ENCODE measurements around the gene TRNAU1AP.
A peak's percentile ranks its signal among the peaks of the same experiment; 100 is the strongest.
"Not testable (repeated sequence)": the region's sequence is repeated elsewhere in the genome, so short reads cannot be mapped to it uniquely, and the experiment has no call there.

TRNAU1AP gene

DNA sequence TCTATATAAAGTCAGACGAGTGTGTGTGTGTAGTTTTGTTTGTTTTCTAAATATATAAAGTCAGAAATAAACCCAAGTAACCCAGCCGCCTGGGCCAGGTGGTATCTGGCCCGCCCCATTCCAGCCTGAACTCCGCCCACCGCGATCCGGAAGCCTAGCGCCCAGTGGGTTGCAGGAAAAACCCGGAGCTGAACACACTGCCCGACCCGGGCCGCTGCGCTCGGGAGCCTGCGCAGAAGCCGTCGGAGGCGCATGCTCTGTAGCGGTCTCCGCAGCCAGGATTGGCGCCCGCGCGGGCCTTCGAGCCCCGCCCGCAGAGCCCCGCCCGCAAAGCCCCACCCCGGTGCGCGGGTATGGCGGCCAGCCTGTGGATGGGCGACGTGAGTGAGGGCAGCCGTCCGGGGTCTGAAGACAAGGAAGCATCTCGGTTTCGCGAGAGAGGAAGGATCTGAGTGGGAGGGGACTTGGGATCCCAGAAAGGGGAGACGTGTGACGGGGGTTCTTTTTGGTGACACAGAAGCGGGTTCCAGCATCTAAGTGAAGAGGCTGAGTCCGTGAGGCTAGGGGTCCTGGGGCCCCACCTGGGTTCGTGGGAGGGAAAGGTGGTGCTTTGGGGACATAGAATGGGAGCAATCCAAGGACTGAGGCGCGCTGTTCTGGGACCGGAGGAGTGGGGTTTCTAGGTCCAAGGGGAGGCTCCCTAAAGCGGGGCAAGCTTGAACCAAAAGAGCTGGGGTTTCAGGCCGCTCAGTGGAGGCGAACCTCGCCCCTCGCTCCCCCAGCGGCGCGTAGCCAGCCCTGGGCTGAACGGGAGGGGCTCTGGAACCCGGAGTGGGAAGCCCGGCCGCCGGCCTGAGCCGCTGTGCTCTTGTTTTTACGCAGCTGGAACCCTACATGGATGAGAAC is at the start of gene TRNAU1AP:
TRNAU1AP (plus strand) TSS at position 328 of the 906 bp plus-strand sequence; CDS start at position 354, 26 bp downstream.
- DNase-seq (ENCODE audit: low read depth in 2 of 2), result peak; percentile 95

DNA sequence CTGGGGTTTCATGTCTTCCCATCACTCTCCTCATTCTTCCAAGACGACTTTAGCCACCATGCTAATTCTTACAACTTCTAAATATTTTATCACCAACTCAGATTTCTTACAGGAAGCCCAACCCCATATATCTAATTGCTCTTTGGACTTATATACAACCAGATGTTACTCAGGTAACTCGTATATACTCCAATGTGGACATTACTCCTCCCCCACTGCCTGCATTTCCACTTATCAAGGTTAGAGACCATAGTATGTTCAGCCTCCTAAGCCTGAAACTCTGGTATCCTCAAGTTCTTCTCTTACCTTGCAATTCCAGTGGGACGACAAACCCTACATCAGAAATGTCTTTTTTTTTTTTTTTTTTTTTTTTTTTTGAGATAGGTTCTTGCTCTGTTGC is 49.8 kb upstream of the TRNAU1AP start:
- no peak for DNase-seq (ENCODE audit: low read depth in 2 of 2)

DNA sequence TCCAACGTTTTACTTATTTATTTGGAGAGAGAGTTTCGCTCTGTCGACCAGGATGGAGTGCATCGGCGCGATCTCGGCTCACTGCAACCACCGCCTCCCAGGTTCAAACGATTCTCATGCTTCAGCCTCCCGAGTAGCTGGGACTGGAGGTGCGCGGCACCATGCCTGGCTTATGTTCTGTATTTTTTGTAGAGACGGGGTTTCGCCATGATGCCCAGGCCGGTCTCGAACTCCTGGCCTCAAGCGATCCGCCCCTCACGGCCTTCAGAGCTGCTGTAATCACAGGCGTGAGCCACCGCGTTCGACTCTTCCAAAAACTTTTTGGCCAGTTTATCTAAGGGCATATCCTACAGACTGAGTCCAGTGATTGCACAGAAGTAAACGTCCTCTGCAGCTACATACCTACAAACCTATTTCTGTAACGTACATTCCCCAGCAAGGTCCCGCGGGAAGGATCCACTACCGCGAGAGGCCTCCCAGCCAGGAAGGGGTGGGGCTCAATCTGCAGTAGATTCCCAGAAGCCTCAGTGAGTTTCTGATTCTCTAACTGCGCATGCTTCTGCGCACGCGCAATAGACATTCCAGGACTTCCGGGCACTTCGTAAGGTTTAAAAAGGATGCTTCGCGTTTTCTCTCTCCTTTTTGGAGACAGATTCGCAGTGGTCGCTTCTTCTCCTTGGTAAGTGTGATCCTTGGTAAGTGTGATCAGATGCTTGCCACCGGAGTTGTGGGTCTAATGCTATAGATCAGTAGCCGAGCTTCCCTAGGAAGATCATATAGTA is 47.3 kb upstream of the TRNAU1AP start, which contains the start of gene RCC1:
RCC1 (plus strand) TSS at position 638 of the 782 bp plus-strand sequence. CDS start 23,824 bp downstream, outside the sequence.
- DNase-seq (ENCODE audit: low read depth in 2 of 2), result peak; percentile 94 to 96

DNA sequence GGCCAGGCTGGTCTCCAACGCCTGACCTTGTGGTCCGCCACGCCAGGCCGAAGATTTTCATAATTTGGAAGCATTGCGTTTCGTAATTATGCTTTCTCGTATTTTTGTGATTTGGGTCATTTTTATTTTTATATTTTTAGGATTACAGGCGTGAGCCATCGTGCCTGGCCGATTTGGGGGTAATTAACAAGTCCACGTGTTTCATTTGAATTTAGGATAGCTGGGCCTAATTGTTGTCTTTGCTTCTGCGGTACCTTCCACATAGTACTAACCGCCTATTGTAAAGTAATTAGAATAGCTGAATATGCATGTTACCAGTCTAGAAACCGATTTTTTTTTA is 46.0 kb upstream of the TRNAU1AP start:
- no peak for DNase-seq (ENCODE audit: low read depth in 2 of 2)

DNA sequence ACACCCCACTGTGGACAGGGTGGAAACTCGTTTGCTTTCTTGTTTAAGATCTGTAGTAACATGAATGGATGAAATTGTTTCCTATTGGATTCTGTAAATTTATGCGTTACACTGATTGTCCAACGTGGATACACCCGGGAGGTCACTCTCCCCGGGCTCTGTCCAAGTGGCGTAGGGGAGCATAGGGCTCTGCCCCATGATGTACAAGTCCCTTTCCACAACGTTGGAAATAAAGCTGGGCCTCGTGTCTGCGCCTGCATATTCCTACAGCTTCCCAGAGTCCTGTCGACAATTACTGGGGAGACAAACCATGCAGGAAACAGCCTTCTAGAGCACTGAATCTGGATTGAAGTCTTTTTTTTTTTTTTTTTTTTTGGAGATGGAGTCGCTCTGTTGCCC is 45.6 kb upstream of the TRNAU1AP start:
- DNase-seq (ENCODE audit: low read depth in 2 of 2), result no peak

DNA sequence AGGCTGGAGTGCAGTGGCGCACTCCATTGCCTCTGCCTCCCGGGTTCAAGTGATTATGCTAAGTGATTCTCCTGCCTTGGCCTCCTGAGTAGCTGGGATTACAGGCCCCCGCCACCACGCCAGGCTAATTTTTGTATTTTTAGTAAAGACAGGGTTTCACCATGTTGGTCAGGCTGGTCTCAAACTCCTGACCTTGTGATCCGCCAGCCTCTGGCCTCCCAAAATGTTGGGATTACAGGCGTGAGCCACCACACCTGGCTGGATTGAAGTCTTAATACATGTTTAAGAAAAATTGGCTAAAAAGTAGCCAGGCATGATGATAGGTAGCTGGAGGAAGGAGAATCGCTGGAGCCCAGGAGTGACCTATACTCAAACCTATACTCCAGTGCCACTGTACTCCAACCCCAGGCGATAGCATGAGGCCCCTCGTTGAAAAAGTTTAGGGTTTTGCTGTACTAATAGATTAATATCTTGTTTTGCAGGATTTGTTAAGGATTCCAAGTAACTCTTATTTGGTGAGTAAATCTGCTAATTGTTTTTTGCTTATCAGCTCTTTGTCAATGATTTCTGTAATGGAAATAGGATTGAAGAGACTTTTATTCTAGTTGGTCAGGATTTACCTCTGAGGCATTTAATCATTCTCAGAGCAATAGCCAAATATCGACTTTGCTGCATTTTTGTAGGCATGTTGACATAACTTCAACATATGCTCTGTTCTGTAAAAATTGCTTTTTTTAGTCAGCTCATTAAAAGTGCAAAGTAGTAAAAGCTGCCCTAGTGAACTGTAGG is 45.0 kb upstream of the TRNAU1AP start:
- no peak for DNase-seq (ENCODE audit: low read depth in 2 of 2)

DNA sequence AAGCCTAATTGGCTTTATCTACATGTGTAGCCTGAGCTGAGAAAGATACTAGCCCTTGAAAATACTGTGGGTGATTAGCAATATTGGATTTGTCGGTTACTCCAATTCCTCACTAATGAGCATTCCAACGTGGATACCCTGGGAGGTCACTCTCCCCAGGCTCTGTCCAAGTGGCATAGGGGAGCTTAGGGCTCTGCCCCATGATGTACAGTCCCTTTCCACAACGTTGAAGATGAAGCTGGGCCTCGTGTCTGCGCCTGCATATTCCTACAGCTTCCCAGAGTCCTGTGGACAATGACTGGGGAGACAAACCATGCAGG is 44.5 kb upstream of the TRNAU1AP start:
- DNase-seq (ENCODE audit: low read depth in 2 of 2), result no peak

DNA sequence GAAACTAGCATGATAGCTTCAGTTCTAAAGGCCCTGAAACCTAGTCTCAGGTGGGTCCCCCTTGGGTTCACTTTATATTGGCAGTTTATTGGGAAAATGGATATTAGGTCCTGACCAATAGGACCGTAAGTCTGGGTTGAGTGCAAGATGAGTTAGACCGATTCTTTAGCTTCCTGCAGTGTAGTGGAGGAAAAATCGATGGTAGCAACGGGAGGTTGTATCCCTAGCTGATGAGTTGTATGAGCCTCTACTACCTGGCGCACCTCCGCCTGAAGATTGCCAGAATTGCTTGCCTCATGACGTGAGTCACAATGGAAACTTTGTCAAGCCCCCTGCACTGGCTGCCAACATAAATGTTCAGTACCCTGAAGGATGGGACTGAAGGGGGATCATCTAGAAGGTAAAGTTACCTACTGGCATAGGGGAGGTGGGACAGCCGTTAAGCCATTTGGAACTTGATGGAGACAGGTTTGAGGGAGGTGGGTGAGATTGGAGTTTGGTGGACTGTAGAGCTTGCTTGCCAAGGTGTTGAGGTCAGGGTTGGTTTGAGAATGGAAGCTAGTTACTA is 43.1 kb upstream of the TRNAU1AP start:
- DNase-seq (ENCODE audit: low read depth in 2 of 2), result peak in 1 of 2 donors; percentile 43

DNA sequence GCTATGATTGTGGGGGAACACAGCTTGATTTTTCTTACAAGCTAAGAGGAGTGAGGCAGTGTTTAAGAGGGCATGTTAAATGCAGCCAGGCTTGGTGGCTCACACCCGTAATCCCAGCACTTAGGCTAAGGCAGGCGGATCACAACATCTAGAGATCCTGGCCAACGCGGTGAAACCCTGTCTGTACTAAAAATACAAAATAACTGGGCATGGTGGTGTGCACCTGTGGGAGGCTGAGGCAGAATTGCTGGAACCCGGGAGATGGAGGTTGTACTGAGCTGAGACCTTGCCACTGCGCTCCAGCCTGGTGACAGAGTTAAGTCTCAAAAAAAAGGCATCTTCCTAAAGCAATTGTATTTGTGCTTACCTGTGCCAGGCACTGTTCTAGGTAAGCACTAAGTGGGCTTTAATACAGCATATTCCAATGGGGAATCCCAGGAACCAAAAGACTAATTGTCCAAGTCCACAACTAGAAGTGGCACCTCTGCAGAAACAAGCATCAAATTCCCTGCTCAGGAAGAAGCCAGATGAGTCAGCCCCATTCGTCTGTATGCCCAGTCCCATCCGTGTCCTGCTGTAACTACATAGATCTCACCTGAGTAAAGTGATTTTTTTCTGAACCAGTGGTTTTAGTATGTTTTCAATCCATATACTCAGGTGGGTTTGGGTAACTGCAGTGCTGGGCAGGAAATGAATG is 42.5 kb upstream of the TRNAU1AP start:
- no peak for DNase-seq (ENCODE audit: low read depth in 2 of 2)

DNA sequence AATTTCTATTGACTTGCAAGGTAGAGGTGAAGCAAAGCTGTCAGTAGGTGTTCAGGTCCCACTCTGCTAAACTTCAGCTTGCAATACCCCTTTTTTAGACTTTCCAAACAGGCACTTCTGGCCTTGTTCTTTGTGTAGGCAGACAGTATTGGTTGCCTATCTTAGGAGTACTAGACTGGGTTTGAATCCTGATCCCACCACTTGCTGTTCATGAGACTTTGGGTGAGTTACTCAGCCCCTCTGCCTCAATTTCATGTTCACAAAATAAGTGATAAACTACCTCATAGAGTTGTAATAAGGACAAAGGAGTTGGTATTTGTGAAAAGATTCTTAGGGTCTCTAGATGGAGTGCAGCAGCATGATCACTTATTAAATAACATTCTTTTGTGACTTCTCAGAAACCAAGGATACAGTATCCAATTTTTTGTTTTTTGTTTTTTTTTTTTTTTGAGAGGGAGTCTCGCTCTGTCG is 41.9 kb upstream of the TRNAU1AP start:
- no peak for DNase-seq (ENCODE audit: low read depth in 2 of 2)

DNA sequence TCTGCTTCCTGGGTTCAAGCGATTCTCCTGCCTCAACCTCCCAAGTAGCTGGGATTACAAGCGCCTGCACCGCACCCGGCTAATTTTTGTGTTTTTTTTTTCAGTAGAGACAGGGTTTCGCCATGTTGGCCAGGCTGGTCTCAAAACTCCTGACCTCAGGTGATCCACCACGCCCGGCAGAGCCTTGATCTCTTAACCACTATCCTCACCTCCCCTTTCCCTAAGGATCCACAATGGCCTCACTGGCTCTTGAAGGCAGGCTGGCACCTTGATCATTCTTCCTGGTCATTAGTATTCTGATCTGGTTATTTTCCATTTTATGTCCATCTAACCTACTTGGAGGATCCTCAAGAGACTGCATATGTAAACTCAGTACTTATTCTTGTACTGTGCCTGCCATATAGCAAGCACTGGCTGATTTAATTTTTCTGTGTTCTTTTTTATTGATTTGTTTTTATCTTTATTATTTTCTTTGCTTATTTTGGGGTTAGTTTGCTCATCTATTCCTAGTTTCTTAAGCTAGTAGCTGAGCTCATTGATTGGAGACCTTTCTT is 40.8 kb upstream of the TRNAU1AP start:
- DNase-seq (ENCODE audit: low read depth in 2 of 2), result no peak

DNA sequence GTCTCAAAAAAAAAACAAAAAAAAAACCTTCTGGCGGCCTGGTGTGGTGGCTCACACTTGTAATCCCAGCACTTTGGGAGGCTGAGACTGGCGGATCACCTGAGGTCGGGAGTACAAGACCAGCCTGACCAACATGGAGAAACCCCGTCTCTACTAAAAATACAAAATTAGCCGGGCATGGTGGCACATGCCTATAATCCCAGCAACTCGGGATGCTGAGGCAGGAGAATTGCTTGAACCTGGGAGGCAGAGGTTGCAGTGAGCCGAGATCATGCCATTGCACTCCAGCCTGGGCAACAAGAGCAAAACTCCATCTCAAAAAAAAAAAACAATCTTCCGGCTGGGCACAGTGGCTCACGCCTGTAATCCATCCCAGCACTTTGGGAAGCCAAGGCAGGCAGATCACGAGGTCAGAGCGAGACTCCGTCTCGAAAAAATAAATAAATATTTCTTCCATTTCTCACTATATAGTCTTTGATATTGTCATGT is 38.4 kb upstream of the TRNAU1AP start:
- DNase-seq (ENCODE audit: low read depth in 2 of 2), result not testable (repeated sequence)

DNA sequence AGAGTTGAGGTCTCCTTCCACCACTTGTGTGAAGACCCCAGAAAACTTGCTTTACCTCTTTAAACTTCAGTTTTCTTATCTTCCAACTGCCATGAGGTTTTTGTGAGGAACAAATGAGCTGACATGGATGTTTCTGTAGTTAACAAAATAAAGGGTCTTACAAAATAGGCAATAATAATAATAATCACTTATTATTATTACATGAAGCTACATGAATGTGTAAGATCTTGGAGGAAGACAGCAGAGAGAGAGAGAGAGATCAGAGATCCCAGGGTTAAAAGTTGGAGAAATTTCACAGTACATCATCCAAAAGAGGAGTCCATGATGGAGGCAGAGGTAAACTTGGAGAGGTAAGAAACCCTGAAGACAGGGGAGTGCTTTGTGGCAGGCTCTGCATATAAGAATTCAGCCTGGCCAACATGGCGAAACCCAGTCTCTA is 36.3 kb upstream of the TRNAU1AP start:
- no peak for DNase-seq (ENCODE audit: low read depth in 2 of 2)

DNA sequence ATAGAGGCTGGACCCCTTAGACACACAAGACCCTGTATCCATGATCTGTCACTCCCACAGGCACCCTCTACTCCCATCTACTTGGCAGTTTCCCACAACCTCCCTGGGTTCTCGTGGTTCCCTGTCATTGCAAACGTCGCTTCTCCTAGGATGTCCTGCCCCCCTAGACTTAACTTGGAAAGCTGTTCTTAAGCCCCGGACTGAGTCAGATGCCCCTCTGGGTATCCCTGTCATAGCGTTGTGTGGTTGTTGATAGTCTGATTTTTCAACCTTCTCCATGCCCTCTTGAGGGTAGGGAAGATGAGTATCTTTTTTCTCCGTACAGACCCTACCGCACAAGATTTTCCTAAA is 35.3 kb upstream of the TRNAU1AP start:
- DNase-seq (ENCODE audit: low read depth in 2 of 2), result no peak

DNA sequence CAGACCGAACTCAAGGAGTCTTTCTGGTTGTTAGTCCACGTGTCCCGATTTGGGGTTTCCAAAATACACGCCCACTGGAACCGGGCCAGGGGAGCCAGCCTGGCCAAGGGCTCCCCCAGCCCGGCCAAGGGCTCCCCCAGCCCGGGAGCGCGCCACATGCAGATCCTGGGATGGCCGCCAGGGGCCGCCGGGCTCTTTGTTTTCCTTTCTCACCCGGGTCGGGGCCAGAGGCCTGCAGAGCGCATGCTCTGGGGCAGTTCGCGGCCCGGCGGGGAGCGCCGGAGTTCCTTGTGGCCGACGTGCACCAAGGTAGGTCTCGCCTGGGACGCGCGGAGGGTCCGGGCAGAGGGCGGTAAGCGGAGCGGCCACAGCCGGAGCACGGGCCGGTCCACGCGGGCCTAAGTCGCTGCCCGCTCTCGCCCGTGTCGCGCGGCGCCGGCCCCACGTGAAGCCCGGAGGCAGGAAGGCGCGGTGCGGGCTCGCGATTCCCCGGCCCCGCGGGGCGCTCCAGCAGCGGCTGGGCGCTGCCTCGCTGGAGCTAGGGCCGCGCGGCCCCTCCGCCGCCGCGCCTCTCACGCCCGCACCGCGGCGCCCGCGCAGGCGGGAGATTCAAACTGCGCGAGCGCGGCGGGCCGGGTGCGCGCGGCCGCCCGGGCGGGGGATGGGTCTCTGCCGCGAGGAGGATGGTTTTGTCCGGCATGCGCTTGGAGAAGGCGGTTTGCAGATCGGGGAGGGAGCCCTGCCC is 34.7 kb upstream of the TRNAU1AP start:
- peak; percentile 74 to 82 for DNase-seq (ENCODE audit: low read depth in 2 of 2)

DNA sequence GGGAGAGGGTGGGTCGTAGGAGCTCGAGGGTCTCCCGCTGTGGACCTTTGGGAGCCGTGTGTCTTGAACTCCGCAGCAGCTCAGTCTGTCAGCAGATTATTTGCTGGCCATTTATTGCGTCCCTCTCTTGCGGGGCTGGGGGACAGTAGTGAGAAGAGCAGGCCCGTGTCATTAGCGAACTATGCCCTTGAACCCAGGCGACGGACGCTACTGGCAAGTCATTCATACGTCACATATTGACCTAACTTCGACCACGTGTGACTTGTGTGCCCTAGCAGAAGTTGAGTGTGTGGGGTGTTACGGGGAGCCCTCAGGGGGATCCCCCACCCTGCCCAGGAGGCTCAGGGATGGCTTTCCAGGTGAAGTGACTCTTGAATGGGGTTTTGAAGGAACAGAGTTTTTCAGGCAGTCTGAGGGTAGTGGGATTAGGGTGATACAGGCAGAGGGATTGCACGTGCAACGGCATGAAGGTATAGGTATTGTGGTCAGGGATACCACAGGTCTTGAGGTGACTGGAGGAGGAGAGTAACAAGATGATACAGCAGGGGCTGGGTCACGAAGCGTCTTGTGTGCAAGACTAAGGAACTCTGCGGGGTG is 34.0 kb upstream of the TRNAU1AP start:
- no peak for DNase-seq (ENCODE audit: low read depth in 2 of 2)

DNA sequence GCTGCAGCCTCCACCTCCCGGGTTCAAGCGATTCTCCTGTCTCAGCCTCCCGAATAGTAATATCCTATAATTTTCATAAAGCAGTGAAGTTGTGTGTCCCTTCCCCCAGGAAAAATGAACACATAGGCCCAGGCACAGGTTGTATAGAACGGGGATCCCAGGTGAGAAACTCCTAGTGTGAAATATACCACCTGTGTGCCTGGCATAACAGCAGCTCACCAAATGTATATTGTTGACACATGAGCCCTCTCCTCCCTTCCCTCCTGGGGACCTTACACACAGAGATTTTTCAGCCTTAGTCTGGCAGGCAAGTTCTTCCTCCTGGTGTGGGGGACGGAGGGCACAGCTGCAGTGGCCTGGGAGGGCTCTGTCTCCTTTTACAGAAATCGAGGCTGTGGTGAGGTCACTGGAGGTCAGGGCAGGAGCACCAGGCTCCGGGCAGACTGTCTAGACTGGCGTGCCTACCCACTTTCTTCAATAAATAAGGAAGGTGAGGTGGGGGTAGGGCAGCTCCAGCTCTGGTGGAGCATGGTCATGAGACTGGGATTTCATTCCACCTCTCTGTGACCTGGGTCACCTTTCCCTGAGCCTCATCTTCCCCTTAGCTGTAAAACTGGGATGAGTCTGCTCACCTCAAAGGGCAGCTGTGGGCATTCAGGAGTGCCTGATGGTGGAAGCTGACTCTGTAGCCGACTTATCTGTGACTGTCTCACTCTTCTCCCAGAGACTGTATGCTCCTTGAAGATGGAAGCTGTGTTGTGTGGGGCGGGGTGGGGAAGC is 32.7 kb upstream of the TRNAU1AP start:
- no peak for DNase-seq (ENCODE audit: low read depth in 2 of 2)

DNA sequence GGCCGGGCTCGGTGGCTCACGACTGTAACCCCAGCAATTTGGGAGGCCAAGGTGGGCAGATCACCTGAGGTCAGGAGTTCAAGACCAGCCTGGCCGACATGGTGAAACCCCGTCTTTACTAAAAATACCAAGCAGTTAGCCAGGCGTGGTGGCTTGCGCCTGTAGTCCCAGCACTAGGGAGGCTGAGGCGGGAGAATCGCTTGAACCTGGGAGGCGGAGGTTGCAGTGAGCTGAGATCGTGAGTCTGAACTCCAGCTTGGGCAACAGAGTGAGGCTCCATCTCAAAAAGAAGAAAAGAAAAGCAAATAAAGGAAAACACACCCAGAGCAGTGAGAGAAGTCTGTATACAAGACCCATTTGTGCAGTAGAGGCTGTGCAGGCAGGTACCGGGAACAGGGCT is 32.1 kb upstream of the TRNAU1AP start:
- not testable (repeated sequence) for DNase-seq (ENCODE audit: low read depth in 2 of 2)

Data from stimulated activated CD8-positive, alpha-beta memory T cell treated with anti-CD3 and anti-CD28 coated beads, Interleukin-7, amount 100 ng/mL, for 4 hours (primary cell).